ENCODE data around the gene KCNQ1. TPM values are rescaled to one million over a fixed set of nuclear protein-coding genes. Genes with fewer than 3 reads are reported as not detected.
A peak's percentile ranks its signal among the peaks of the same experiment; 100 is the strongest.

Gene KCNQ1
- total and polyA plus RNA-seq, 2 of the 13 experiments (the other 11 are each of a cell fraction or from before 2014, with no cell fraction given), result 0.02 to 0.08 TPM

DNA sequence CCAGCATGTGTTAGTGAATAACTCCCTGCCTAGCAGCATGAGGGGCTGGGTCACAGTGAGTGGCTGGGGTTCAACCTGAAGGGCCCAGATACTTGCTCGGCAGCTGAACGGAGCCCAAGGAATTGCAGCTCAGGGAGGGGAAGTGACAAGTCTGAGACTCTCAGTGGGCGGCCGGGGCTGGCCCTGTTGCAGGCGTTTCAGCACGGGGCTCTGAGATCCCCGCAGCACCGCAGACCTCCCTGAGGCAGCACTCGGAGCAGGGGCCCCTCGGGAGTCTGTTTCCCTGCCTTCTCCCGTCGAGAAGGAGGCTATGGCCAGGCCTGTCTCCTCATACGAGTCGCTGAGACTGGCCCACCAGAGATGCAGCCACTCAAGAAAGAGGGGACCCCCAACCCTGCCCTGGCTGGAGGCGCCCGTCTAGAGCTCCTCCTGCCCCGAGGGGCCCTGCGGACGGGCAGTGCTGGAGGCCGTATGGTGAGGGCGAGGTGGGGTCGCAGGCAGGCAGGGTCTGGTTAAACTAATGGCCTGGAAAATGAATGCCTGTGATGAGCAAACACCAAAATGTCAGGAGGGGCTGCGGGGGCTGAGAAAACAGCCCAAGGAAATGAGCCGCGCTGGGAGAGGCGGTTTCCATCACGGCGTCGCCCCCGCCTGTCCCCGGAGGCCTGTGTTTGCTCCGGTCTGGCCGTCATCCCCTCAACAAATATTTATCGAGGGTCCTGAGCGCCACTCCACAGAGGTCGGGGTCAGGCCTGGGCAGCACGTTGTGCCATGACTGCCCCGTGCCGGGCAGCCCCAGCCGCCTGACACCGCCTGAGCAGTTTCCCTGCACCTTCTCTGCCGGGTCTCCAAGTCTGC is 35.0 kb upstream of the KCNQ1 start (continued):
- no peak for TF ChIP-seq AGO1 (IDR thresholded peaks at IDR 0.05; ENCODE audit: low read depth, low read length, poor library complexity, severe bottlenecking)
- TF ChIP-seq ADNP (CRISPR knock-in tag; IDR thresholded peaks at IDR 0.05), result no peak
- TF ChIP-seq ZNF225 (CRISPR knock-in tag; IDR thresholded peaks at IDR 0.05), result no peak
- peak; percentile 22; the same call in 1 of the 2 replicates for TF ChIP-seq HNF1A (IDR thresholded peaks at IDR 0.05; ENCODE audit: low read depth)
- TF ChIP-seq HNF1A (CRISPR knock-in tag; IDR thresholded peaks at IDR 0.05; ENCODE audit: borderline replicate concordance), result no peak
- TF ChIP-seq RFX1 (IDR thresholded peaks at IDR 0.05), result no peak
- peak; percentile 93 for TF ChIP-seq MED1 (CRISPR knock-in tag; IDR thresholded peaks at IDR 0.05)
- TF ChIP-seq, protein P1, sequence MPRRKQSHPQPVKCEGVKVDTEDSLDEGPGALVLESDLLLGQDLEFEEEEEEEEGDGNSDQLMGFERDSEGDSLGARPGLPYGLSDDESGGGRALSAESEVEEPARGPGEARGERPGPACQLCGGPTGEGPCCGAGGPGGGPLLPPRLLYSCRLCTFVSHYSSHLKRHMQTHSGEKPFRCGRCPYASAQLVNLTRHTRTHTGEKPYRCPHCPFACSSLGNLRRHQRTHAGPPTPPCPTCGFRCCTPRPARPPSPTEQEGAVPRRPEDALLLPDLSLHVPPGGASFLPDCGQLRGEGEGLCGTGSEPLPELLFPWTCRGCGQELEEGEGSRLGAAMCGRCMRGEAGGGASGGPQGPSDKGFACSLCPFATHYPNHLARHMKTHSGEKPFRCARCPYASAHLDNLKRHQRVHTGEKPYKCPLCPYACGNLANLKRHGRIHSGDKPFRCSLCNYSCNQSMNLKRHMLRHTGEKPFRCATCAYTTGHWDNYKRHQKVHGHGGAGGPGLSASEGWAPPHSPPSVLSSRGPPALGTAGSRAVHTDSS (CRISPR knock-in tag; conservative IDR thresholded peaks at IDR 0.05), result no peak
- TF ChIP-seq SOX13 (IDR thresholded peaks at IDR 0.05), result no peak
- peak in 1 of 2 experiments; percentile 64; a peak in 2 of 4 replicates for TF ChIP-seq SOX13 (CRISPR knock-in tag; conservative IDR thresholded peaks at IDR 0.05 in 1 of 2, IDR thresholded peaks at IDR 0.05 in 1 of 2)
- TF ChIP-seq FOXA3 (CRISPR knock-in tag; IDR thresholded peaks at IDR 0.05), result peak; percentile 85
- peak; percentile 92 for TF ChIP-seq PHF21A (CRISPR knock-in tag; IDR thresholded peaks at IDR 0.05)
- no peak for TF ChIP-seq MTF1 (CRISPR knock-in tag; IDR thresholded peaks at IDR 0.05)
- peak; percentile 48; the same call in 1 of the 2 replicates for TF ChIP-seq TCF7 (IDR thresholded peaks at IDR 0.05; ENCODE audit: low read depth)
- TF ChIP-seq, protein P2, sequence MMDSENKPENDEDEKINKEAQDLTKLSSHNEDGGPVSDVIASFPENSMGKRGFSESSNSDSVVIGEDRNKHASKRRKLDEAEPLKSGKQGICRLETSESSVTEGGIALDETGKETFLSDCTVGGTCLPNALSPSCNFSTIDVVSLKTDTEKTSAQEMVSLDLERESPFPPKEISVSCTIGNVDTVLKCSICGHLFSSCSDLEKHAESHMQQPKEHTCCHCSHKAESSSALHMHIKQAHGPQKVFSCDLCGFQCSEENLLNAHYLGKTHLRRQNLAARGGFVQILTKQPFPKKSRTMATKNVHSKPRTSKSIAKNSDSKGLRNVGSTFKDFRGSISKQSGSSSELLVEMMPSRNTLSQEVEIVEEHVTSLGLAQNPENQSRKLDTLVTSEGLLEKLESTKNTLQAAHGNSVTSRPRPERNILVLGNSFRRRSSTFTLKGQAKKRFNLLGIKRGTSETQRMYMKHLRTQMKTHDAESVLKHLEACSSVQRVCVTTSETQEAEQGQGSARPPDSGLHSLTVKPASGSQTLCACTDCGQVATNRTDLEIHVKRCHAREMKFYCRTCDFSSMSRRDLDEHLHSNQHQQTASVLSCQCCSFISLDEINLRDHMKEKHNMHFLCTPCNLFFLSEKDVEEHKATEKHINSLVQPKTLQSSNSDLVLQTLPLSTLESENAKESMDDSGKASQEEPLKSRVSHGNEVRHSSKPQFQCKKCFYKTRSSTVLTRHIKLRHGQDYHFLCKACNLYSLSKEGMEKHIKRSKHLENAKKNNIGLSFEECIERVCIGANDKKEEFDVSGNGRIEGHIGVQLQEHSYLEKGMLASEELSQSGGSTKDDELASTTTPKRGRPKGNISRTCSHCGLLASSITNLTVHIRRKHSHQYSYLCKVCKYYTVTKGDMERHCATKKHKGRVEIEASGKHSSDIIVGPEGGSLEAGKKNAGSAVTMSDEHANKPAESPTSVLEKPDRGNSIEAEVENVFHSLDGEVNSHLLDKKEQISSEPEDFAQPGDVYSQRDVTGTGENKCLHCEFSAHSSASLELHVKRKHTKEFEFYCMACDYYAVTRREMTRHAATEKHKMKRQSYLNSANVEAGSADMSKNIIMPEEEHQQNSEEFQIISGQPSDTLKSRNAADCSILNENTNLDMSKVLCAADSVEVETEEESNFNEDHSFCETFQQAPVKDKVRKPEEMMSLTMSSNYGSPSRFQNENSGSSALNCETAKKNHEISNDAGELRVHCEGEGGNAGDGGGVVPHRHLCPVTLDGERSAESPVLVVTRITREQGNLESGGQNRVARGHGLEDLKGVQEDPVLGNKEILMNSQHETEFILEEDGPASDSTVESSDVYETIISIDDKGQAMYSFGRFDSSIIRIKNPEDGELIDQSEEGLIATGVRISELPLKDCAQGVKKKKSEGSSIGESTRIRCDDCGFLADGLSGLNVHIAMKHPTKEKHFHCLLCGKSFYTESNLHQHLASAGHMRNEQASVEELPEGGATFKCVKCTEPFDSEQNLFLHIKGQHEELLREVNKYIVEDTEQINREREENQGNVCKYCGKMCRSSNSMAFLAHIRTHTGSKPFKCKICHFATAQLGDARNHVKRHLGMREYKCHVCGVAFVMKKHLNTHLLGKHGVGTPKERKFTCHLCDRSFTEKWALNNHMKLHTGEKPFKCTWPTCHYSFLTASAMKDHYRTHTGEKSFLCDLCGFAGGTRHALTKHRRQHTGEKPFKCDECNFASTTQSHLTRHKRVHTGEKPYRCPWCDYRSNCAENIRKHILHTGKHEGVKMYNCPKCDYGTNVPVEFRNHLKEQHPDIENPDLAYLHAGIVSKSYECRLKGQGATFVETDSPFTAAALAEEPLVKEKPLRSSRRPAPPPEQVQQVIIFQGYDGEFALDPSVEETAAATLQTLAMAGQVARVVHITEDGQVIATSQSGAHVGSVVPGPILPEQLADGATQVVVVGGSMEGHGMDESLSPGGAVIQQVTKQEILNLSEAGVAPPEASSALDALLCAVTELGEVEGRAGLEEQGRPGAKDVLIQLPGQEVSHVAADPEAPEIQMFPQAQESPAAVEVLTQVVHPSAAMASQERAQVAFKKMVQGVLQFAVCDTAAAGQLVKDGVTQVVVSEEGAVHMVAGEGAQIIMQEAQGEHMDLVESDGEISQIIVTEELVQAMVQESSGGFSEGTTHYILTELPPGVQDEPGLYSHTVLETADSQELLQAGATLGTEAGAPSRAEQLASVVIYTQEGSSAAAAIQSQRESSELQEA (CRISPR knock-in tag; IDR thresholded peaks at IDR 0.05; ENCODE audit: not compliant biosample characterization), result no peak

Measured in HepG2 (cell line).